GM18505 (cell line): ENCODE measurements around the gene REEP5.
A peak's percentile ranks its signal among the peaks of the same experiment; 100 is the strongest.
"Not testable (repeated sequence)": the region's sequence is repeated elsewhere in the genome, so short reads cannot be mapped to it uniquely, and the experiment has no call there.

Experiments
- ATAC-seq: cut with Tn5 transposase; IDR thresholded peaks from one replicate; pipeline ENCODE4 v1.9.1; 2021; ENCODE audit not compliant: unreplicated experiment
- POLR2A ChIP-seq: IDR thresholded peaks from 4 replicates; pipeline ENCODE4 v1.6.1; 2011; ENCODE audit warnings: borderline replicate concordance; ENCODE audit not compliant: insufficient read depth, insufficient read length; ENCODE audit errors: extremely low read depth

REEP5 gene

GRCh38 chr5:112860929-112861637 lies 60.9 kb downstream of the REEP5 start, which contains the start of gene SRP19:
Gene SRP19 (plus strand): TSS chr5:112861287. CDS start chr5:112861377, 90 bp downstream.
- peak; percentile 85 for TF ChIP-seq POLR2A
- peak; percentile 97 for ATAC-seq

- not testable (repeated sequence) for ATAC-seq
Measured at GRCh38 chr5:112860571-112860928, 61.5 kb downstream of the REEP5 start.

GRCh38 chr5:112857866-112858265 lies 64.2 kb downstream of the REEP5 start:
- no peak for ATAC-seq
- no peak for TF ChIP-seq POLR2A

DNA sequence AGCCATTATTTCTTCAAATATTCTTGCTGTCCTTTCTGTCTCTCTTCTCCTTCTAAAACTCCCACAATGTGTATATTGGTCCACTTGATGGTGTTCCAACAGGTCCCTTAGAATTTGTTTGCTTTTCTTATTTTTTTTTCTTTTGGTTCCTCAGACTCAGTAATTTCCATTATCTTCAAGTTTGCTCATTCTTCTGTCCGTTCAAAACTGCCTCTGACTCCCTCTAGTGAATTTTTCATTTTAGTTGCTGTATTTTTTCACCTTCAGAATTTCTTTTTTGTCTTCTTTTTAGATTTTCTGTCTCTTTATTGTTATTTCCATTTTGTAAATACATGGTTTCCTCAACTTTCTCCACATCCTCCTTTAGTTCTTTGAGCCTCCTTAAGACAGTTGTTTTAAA lies 67.4 kb downstream of the REEP5 start:
- TF ChIP-seq POLR2A, result no peak
- ATAC-seq, result no peak

- ATAC-seq, result no peak
- no peak for TF ChIP-seq POLR2A
Measured at GRCh38 chr5:112849912-112850311, 72.1 kb downstream of the REEP5 start.

DNA sequence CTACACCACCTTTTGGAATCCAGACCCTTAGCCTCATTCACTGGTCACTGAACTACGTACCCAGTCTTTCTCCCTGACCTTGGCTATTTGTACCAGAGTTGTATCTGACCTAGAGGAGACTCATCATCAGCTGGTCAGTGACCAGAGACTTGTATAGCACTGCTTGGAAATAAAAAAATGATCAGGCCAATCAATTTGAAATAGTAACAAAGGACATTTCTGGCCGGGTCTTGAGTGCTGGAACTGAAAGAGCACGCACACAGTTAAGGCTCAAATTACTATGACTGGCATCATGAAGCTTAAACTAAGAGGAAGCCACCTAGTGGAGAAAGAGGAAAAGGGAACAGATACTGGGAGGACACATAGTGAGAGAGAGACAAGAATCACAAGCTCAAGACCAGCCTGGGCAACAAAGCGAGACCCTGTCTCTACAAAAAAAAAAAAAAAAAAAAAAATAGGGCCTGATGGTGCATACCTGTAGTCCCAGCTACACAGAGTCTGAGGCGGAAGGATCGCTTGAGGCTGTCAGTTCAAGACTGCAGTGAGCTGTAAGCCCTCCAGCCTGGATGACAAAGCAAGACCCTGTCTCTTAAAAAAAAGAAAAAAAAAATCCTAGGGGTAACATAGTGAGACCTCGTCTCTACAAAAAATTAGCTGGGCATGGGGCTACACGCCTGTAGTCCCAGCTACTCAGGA lies 73.8 kb downstream of the REEP5 start:
- no peak for TF ChIP-seq POLR2A
- ATAC-seq, result peak; percentile 99

DNA sequence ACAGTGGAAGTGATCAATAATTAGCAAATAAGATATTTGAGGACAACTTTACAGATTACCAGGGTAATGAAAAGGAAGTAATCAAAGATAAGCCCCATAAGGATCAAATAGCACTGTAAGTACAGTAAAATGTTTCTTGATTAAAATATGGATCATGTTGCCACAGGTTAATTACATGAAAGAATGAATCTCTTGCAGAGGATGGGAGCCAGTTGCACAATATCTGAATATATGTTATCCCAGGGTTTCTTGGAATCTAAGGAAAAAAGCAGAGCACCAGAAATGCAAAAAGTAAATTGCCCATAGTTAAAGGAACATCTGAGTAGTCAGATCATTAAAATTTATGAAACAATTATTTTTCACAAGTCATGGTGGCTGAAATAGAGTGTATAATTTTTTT lies 74.7 kb downstream of the REEP5 start:
- no peak for ATAC-seq
- no peak for TF ChIP-seq POLR2A

DNA sequence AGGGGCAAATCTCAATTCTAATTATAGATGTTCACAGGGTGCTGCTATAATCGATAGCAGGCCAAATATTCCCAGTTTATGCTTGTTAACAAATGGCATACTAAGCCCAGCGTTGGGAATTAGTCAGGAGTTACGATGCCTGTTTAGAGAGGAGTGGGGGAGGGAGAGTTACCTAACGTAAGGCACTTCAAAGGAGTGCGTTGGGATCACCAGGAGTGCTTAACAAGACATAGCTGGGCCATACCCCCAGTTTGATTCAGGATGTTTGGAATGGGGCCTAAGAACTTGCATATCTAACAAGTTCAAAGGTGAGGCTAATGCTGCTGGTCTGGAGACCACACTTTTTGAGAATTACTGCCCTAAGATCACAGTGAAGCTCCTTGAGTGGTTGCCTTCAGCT lies 75.5 kb downstream of the REEP5 start:
- no peak for TF ChIP-seq POLR2A
- ATAC-seq, result no peak

GRCh38 chr5:112844489-112844888 lies 77.5 kb downstream of the REEP5 start:
- TF ChIP-seq POLR2A, result no peak
- ATAC-seq, result no peak

DNA sequence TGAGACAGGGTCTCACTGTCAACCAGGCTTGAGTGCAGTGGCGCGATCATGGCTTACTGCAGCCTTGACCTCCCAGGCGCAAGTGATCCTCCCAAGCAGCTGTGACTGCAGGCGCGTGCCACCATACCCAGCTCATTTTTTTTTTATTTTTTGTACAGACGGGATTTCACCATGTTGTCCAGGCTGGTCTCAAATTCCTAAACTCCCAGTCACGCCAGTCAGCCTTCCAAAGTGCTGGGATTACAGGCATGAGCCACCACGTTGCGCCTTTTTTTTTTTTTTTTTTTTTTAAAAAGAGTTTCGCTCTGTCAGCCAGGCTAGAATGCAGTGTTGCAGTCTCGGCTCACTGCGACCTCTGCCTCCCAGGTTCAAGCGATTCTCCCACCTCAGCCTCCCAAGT lies 88.1 kb downstream of the REEP5 start:
- TF ChIP-seq POLR2A, result no peak
- no peak for ATAC-seq

DNA sequence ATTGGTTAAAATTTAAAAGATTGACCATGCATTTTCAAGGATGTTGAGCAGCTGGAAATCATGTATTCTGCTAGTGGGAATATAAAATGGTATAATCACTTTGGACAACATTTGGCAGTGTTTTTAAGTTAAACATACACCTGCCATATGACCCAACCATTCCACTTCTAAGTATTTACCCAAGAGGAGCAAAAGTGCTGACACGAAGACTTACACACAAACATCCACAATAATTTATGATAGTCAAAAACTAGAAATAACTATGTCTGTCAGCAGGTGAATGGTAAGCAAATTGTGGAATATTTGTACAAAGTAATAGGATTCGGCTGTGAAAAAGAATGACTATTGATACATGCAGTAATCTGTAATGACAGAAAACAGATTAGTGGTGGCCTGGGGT lies 91.6 kb downstream of the REEP5 start:
- no peak for ATAC-seq
- TF ChIP-seq POLR2A, result no peak
